ENCODE measurements around the gene SUOX. TPM values are rescaled to one million over a fixed set of nuclear protein-coding genes. Genes with fewer than 3 reads are reported as not detected.

The SUOX gene
- total RNA-seq, 5 donors from 2014 or later (not counting 1 experiment from before 2014, with no cell fraction given), result 2.6 to 7.3 (median 3.2) TPM

- H3K4me1 Mint-ChIP-seq, result peaks cover 20 to 34% (median 26%) of the 10 kb centered on the region in 3 donors
- Histone ChIP-seq H3K4me1 (ENCODE audit: control insufficient read depth in 1 of 2, extremely low read depth in 1 of 2, insufficient read depth in 2 of 2, low read length in 2 of 2) (peaks cover 13 to 24% of the 10 kb centered on the region in 2 experiments), H3K4me3 (ENCODE audit: control insufficient read depth in 1 of 2, extremely low read depth in 1 of 2, low read length in 1 of 2) (peak within 1 kb of the TSS; percentile 47 to 74), H3K27ac (ENCODE audit: low read length) (peak within 1 kb of the TSS; percentile 22), H3K9me3 (no peaks in the 10 kb centered on the region), H3K27me3 (replicated peaks in 1 of 2; ENCODE audit: control insufficient read depth in 2 of 2, extremely low read depth in 1 of 2, insufficient read depth in 2 of 2, low read length in 1 of 2) (no peaks in the 10 kb centered on the region), H3K36me3 (ENCODE audit: control insufficient read depth in 2 of 2, extremely low read depth in 1 of 2, insufficient read depth in 1 of 2, low read length in 1 of 2) (peaks cover 0 to 7% of the 10 kb centered on the region in 2 donors)
- H3K27ac Mint-ChIP-seq, result peak within 1 kb of the TSS; percentile 93 to 95
- no peaks in the 10 kb centered on the region for H3K27me3 Mint-ChIP-seq
- ATAC-seq (replicated peaks in 1 of 4) (peak; percentile 36 to 45 (median 41)), DNase-seq (peak in 1 of 35 experiments; percentile 15)
- ChIA-PET CTCF (interaction anchor here (0.5 to 1.3 kb wide), 4 partner anchors 8 to 142 kb away, joined by 3 to 4 read pairs (median 3); no protein-coding TSS in a partner anchor), POLR2A (no interaction called here)
- WGBS (ENCODE audit: insufficient coverage), result 67% methylated on average over 6 of the region's 10 CpGs
- no peaks in the 10 kb centered on the region for H3K9me3 Mint-ChIP-seq
- peak within 1 kb of the TSS; percentile 82 to 97 (median 89) for H3K4me3 Mint-ChIP-seq
- H3K36me3 Mint-ChIP-seq, result peaks cover 7% of the 10 kb centered on the region
These were observed 23.5 kb downstream of the SUOX start, which contains the start of gene IKZF4 for GRCh38 chr12:56020423-56021184. IKZF4 (plus strand) TSS chr12:56021043; CDS start chr12:56021494, 451 bp downstream.

GRCh38 chr12:56021889-56022497 is 24.9 kb downstream of the SUOX start:
- H3K27ac ChIP-seq (ENCODE audit: low read length), result no peak overlapping the region
- H3K27ac Mint-ChIP-seq, result peak overlapping the region; percentile 93 to 95
- peak overlapping the region; percentile 82 to 97 (median 89) for H3K4me3 Mint-ChIP-seq
- H3K27me3 ChIP-seq (replicated peaks in 1 of 2; ENCODE audit: control insufficient read depth in 2 of 2, extremely low read depth in 1 of 2, insufficient read depth in 2 of 2, low read length in 1 of 2), result no peaks in the 10 kb centered on the region
- DNase-seq (no peak), ATAC-seq (replicated peaks in 1 of 4) (peak in 1 of 4 experiments; percentile 40)
- peaks cover 13 to 24% of the 10 kb centered on the region in 2 experiments for H3K4me1 ChIP-seq (ENCODE audit: control insufficient read depth in 1 of 2, extremely low read depth in 1 of 2, insufficient read depth in 2 of 2, low read length in 2 of 2)
- H3K27me3 Mint-ChIP-seq, result no peaks in the 10 kb centered on the region
- peaks cover 7% of the 10 kb centered on the region for H3K36me3 Mint-ChIP-seq
- H3K9me3 Mint-ChIP-seq, result no peaks in the 10 kb centered on the region
- ChIA-PET CTCF (no interaction called here), POLR2A (no interaction called here)
- H3K36me3 ChIP-seq (ENCODE audit: control insufficient read depth in 2 of 2, extremely low read depth in 1 of 2, insufficient read depth in 1 of 2, low read length in 1 of 2), result peaks cover 0 to 10% of the 10 kb centered on the region in 2 donors
- H3K4me3 ChIP-seq (ENCODE audit: control insufficient read depth in 1 of 2, extremely low read depth in 1 of 2, low read length in 1 of 2), result peak overlapping the region; percentile 47 to 74
- WGBS (ENCODE audit: insufficient coverage), result no CpG with 5 or more reads among the region's 2 CpGs
- no peaks in the 10 kb centered on the region for H3K9me3 ChIP-seq
- peaks cover 20 to 34% (median 26%) of the 10 kb centered on the region in 3 donors for H3K4me1 Mint-ChIP-seq

- POLR2A ChIA-PET, result interaction anchor here in 1 of 2 donors (0.6 to 0.7 kb wide), 3 partner anchors 24 to 1485 kb away, joined by 3 to 9 read pairs (median 5); no protein-coding TSS in a partner anchor
- Histone ChIP-seq H3K9me3 (no peaks in the 10 kb centered on the region), H3K27me3 (replicated peaks in 1 of 2; ENCODE audit: control insufficient read depth in 2 of 2, extremely low read depth in 1 of 2, insufficient read depth in 2 of 2, low read length in 1 of 2) (no peaks in the 10 kb centered on the region), H3K36me3 (ENCODE audit: control insufficient read depth in 2 of 2, extremely low read depth in 1 of 2, insufficient read depth in 1 of 2, low read length in 1 of 2) (peaks cover 0 to 27% of the 10 kb centered on the region in 2 donors), H3K4me3 (ENCODE audit: control insufficient read depth in 1 of 2, extremely low read depth in 1 of 2, low read length in 1 of 2) (no peak overlapping the region), H3K4me1 (ENCODE audit: control insufficient read depth in 1 of 2, extremely low read depth in 1 of 2, insufficient read depth in 2 of 2, low read length in 2 of 2) (peaks cover 15 to 18% of the 10 kb centered on the region in 2 experiments), H3K27ac (ENCODE audit: low read length) (no peak overlapping the region)
- no CpG with 5 or more reads among the region's 5 CpGs for WGBS (ENCODE audit: insufficient coverage)
- Mint-ChIP-seq H3K27ac (peak overlapping the region in 1 of 2 donors; percentile 66), H3K4me1 (peaks cover 24 to 36% (median 33%) of the 10 kb centered on the region in 3 donors), H3K9me3 (no peaks in the 10 kb centered on the region), H3K36me3 (peaks cover 45% of the 10 kb centered on the region), H3K27me3 (no peaks in the 10 kb centered on the region), H3K4me3 (no peak overlapping the region)
- DNase-seq, result no peak
- CTCF ChIA-PET, result interaction anchor here (0.6 to 3.3 kb wide), 11 partner anchors 8 to 290 kb away, joined by 3 to 15 read pairs (median 6); no protein-coding TSS in a partner anchor
- ATAC-seq (replicated peaks in 1 of 4), result no peak
These were observed 31.6 kb downstream of the SUOX start for GRCh38 chr12:56028511-56029165.

GRCh38 chr12:56029166-56029519 is 32.1 kb downstream of the SUOX start:
- H3K9me3 Mint-ChIP-seq, result no peaks in the 10 kb centered on the region
- peaks cover 43% of the 10 kb centered on the region for H3K36me3 Mint-ChIP-seq
- H3K27ac ChIP-seq (ENCODE audit: low read length), result no peak overlapping the region
- DNase-seq (no peak), ATAC-seq (replicated peaks in 1 of 4) (no peak)
- peaks cover 15 to 18% of the 10 kb centered on the region in 2 experiments for H3K4me1 ChIP-seq (ENCODE audit: control insufficient read depth in 1 of 2, extremely low read depth in 1 of 2, insufficient read depth in 2 of 2, low read length in 2 of 2)
- peak overlapping the region in 1 of 2 donors; percentile 66 for H3K27ac Mint-ChIP-seq
- POLR2A ChIA-PET, result interaction anchor here in 1 of 2 donors (0.6 kb wide), 2 partner anchors 24 to 33 kb away, joined by 3 to 5 read pairs; no protein-coding TSS in a partner anchor
- no peaks in the 10 kb centered on the region for H3K27me3 ChIP-seq (replicated peaks in 1 of 2; ENCODE audit: control insufficient read depth in 2 of 2, extremely low read depth in 1 of 2, insufficient read depth in 2 of 2, low read length in 1 of 2)
- no peaks in the 10 kb centered on the region for H3K27me3 Mint-ChIP-seq
- H3K9me3 ChIP-seq, result no peaks in the 10 kb centered on the region
- CTCF ChIA-PET, result interaction anchor here (0.6 to 3.3 kb wide), 11 partner anchors 9 to 291 kb away, joined by 3 to 15 read pairs (median 4); partner anchors contain the start of gene SUOX (in 1 of the 2)
- H3K4me1 Mint-ChIP-seq, result peaks cover 24 to 31% (median 29%) of the 10 kb centered on the region in 3 donors
- H3K4me3 Mint-ChIP-seq, result no peak overlapping the region
- H3K36me3 ChIP-seq (ENCODE audit: control insufficient read depth in 2 of 2, extremely low read depth in 1 of 2, insufficient read depth in 1 of 2, low read length in 1 of 2), result peaks cover 0 to 27% of the 10 kb centered on the region in 2 donors
- H3K4me3 ChIP-seq (ENCODE audit: control insufficient read depth in 1 of 2, extremely low read depth in 1 of 2, low read length in 1 of 2), result no peak overlapping the region

- WGBS (ENCODE audit: insufficient coverage), result 80% methylated on average over 1 of the region's 6 CpGs
- Mint-ChIP-seq H3K4me3 (no peak overlapping the region), H3K27me3 (no peaks in the 10 kb centered on the region), H3K9me3 (no peaks in the 10 kb centered on the region), H3K4me1 (peaks cover 28 to 32% (median 31%) of the 10 kb centered on the region in 3 donors), H3K36me3 (peaks cover 49% of the 10 kb centered on the region), H3K27ac (peak overlapping the region in 1 of 2 donors; percentile 5)
- DNase-seq (peak in 23 of 35 experiments; percentile 7 to 67 (median 33)), ATAC-seq (replicated peaks in 1 of 4) (peak; percentile 36 to 56 (median 44))
- Histone ChIP-seq H3K9me3 (no peaks in the 10 kb centered on the region), H3K36me3 (ENCODE audit: control insufficient read depth in 2 of 2, extremely low read depth in 1 of 2, insufficient read depth in 1 of 2, low read length in 1 of 2) (peaks cover 0 to 28% of the 10 kb centered on the region in 2 donors), H3K27me3 (replicated peaks in 1 of 2; ENCODE audit: control insufficient read depth in 2 of 2, extremely low read depth in 1 of 2, insufficient read depth in 2 of 2, low read length in 1 of 2) (no peaks in the 10 kb centered on the region), H3K27ac (ENCODE audit: low read length) (no peak overlapping the region), H3K4me1 (ENCODE audit: control insufficient read depth in 1 of 2, extremely low read depth in 1 of 2, insufficient read depth in 2 of 2, low read length in 2 of 2) (peaks cover 19 to 21% of the 10 kb centered on the region in 2 experiments), H3K4me3 (ENCODE audit: control insufficient read depth in 1 of 2, extremely low read depth in 1 of 2, low read length in 1 of 2) (no peak overlapping the region)
- CTCF ChIA-PET, result interaction anchor here (0.6 to 3.3 kb wide), 9 partner anchors 11 to 291 kb away, joined by 3 to 15 read pairs (median 4); partner anchors contain the start of gene SUOX (in 1 of the 2)
- POLR2A ChIA-PET, result no interaction called here
These were observed 32.7 kb downstream of the SUOX start for GRCh38 chr12:56029666-56030293.

All from T-cell (primary cell).